GM18520 (cell line): ENCODE measurements around the gene WDR70.
"Not testable (repeated sequence)": the region's sequence is repeated elsewhere in the genome, so short reads cannot be mapped to it uniquely, and the experiment has no call there.

Experiments used
- ATAC-seq: cut with Tn5 transposase; IDR thresholded peaks from one replicate; pipeline ENCODE4 v1.9.1; 2021; ENCODE audit not compliant: unreplicated experiment

Gene WDR70

DNA sequence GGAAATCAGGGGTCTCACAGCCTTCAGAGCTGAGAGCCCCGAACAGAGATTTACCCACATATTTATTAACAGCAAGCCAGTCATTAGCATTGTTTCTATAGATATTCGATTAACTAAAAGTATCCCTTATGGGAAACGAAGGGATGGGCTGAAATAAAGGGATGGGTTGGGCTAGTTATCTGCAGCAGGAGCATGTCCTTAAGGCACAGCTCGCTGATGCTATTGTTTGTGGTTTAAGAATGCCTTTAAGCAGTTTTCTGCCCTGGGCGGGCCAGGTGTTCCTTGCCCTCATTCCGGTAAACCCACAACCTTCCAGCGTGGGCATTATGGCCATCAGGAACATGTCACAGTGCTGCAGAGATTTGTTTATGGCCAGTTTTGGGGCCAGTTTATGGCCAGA, 74.1 kb downstream of the WDR70 start:
- ATAC-seq = not testable (repeated sequence)

DNA sequence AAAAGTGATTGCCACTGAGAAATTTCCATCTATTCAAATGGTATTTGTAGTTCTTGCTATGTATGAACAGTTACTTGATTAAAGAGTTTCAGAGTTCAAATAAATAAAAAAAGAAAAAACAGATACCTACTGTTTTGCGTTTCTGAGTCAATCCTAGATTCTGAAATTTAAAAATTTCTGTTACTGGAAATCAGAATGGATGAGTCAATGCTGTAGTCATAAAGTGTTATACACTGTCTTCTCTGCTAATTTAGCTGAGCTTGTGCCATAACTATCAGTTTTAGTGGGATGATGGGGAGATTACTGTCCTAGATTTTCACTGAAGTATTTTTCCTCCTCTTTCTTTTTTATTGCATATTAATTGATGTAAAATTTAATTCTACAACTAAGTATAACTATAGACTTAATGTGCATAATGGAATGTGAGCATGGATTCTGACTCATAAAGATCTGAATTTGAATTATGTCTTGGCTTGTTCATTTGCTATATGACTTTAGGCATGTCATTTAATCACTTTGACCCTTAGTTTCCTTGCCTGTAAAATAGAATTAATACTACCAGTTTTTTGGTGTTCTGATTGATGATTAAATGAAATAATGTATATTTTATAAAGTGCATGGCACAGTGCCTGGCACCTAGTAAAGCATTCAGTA, 75.4 kb downstream of the WDR70 start:
- not testable (repeated sequence) for ATAC-seq

- ATAC-seq = not testable (repeated sequence)
Measured at GRCh38 chr5:37463191-37464051, 84.3 kb downstream of the WDR70 start.

DNA sequence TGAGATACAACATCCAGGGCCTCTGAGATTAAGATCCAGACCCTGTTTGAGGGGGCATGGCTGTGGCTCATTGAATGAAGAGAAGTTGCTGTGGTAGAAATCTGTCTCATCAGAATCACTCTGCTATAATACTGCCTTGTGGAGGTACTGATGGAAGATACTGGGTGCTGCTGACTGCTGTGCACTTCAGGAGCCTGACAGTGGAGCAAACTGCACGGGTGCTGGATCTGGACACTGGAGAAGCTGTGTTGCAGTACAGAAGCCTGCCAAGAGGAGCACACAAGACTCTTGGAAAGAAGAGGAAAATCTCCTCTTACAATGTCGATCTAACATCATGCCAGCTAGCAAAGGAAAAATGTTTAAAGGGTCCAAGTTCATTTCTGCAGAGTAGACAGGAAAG, 85.5 kb downstream of the WDR70 start:
- ATAC-seq = not testable (repeated sequence)

- not testable (repeated sequence) for ATAC-seq
Measured at GRCh38 chr5:37469383-37469782, 90.3 kb downstream of the WDR70 start.

GRCh38 chr5:37471666-37472197, 92.6 kb downstream of the WDR70 start:
- ATAC-seq = no peak

GRCh38 chr5:37477426-37477825, 98.3 kb downstream of the WDR70 start:
- ATAC-seq = no peak

GRCh38 chr5:37478121-37478894, 99.2 kb downstream of the WDR70 start:
- ATAC-seq = no peak

- ATAC-seq = not testable (repeated sequence)
Measured at GRCh38 chr5:37481395-37481794, 102.3 kb downstream of the WDR70 start.

DNA sequence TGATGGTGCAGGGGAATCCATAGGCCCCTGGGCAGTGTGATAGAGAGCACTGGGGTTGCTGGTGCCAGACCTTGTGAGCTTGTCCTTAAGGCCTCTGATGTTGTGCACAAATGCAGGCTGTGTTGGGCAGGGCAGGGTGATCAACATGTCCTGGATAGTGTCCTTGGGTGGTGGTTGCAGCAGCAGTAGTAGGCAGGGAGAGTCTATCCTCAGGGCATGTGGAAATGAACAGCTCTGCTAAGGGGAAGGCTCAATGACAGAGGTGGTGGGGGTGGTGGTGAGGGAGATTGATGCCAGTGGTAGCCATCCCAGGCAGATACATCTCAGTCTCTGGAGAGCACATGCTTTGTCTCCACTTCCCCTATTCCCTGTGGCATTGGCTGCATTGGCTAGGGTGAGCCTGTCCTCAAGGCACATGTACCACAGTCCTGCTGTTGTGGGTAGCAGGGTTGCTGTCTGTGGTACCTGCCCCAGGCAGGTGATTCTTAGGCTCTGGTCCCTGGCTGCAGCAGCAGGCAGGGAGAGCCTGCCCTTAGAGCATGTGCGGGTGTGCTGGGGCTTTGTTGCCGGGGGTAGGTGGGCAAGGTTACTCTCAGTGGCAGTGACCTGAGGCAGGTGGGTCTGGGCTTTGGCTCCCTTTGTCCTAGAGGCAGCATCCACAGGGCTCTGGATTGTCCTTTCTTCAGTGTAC, 111.1 kb downstream of the WDR70 start:
- ATAC-seq = no peak

DNA sequence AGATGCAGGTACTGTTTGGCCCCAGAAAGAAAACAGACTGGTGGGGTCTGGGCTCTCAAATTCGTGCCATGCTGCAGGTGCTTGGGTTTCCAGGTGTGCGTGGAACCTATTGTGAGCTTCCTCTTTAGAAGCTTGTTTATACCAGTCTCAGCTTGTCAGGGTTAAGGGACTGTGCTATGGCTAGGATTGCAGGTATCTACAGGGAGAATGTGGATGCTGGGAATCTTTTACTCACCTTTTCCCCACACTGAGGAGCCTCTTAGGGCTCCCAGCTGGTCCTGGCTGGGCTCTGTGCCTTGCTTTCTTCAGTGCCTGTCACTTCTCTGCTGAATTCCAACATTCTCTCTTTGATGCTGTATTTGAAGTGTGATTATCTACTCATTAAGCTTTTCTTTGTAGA, 111.8 kb downstream of the WDR70 start:
- no peak for ATAC-seq

- ATAC-seq = no peak
Measured at GRCh38 chr5:37492778-37493555, 113.8 kb downstream of the WDR70 start.

GRCh38 chr5:37494756-37495155, 115.6 kb downstream of the WDR70 start:
- ATAC-seq = no peak

- ATAC-seq = no peak
Measured at GRCh38 chr5:37495210-37495609, 116.1 kb downstream of the WDR70 start.

DNA sequence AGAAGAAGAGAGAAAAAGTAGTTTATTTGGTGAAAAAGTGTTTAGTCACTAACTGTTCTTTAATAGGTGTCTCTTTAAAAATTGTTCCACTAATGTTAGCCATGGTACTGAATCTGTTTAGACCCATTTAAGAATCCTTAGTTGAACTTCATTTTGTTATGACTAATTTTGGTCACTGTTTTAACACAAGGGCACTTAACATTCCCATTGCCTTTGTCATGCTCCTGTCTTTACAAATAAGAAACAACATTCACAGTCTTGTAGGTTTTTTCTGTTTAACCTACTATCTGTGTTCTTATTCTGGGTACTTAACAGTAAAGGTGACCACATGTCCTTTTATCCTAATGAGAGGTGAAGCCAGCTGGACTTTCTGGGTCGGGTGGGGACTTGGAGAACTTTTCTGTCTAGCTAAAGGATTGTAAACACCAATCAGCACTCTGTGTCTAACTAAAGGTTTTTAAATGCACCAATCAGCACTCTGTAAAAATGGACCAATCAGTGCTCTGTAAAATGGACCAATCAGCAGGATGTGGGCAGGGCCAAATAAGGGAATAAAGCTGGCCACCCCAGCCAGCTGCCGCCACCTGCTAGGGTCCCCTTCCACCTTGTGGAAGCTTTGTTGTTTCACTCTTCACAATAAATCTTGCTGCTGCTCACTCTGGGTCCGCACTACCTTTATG, 116.7 kb downstream of the WDR70 start:
- no peak for ATAC-seq

DNA sequence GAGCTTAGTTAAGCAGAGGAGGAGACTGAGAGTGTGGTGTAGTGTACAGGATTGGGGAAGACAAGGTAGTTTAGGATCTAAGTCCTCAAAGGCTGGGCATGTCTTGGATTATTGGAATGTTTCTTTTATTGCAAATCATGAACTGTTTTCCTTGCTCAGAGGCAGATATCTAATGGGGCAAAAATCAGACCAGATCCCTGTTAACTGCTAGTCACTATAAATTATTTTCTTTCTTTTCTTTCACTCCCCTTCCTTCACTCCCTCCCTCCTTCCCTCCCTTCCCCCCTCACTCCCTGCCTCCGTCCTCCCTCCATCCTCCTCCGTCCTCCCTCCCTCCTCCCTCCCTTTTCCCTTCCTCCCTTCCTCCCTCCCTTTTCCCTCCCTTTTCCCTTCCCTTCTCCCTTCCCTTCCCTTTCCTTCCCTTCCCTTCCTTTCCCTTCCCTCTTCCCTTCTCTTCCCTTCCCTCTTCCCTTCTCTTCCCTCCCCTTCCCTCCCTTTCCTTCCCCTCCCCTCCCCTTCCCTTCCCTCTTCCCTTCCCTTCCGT, 117.9 kb downstream of the WDR70 start:
- no peak for ATAC-seq

DNA sequence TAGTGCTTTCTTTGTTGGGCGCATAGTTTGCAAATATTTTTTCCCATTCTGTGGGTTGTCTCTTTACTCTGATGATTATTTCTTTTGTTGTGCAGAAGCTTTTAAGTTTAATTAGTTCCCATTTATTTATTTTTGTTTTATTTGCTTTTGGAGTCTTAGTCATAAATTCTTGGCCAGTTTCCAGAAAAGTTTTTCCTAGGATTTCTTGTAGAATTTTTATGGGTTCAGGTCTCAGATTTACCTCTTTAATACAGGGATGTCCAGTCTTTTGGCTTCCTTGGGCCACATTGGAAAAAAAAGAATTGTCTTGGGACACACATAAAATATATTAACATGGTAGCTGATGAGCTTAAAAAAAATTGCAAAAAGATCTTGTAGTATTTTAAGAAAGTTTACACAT, 122.0 kb downstream of the WDR70 start:
- ATAC-seq = no peak

GRCh38 chr5:37506241-37506640, 127.1 kb downstream of the WDR70 start:
- ATAC-seq = no peak

- ATAC-seq = no peak
Measured at GRCh38 chr5:37506722-37507121, 127.6 kb downstream of the WDR70 start.
